GM03348 (cell line): Measurements from ENCODE around the gene AKT1.

Experiments
- DNase-seq: peaks from one replicate; pipeline ENCODE4 v3.0.0; 2012; ENCODE audit warnings: low spot score

AKT1 gene

DNA sequence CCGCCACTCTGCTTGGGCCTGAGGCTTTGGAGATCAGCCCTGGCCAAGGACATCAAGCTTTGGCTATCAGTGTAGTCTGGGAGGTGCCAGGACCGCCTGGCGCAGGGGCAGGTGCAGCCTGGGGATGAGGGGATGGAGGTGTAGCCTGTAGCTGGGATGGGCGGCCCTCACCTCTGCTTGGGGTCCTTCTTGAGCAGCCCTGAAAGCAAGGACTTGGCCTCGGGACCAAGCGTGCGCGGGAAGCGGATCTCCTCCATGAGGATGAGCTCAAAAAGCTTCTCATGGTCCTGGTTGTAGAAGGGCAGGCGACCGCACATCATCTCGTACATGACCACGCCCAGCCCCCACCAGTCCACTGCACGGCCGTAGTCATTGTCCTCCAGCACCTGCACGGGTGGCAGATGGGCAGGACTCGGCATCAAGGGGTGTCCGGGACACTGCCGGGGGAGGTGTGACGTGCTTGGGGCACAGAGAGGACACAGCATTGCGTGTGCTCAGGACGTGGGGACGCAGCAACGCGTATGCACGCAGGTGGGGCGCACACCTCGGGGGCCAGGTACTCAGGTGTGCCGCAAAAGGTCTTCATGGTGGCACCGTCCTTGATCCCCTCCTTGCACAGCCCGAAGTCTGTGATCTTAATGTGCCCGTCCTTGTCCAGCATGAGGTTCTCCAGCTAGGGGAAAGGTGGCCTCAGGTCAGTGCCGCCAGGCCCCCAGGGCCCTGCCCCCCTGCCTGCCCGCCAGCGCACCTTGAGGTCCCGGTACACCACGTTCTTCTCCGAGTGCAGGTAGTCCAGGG, 22.6 kb downstream of the AKT1 start:
- no peak for DNase-seq

DNA sequence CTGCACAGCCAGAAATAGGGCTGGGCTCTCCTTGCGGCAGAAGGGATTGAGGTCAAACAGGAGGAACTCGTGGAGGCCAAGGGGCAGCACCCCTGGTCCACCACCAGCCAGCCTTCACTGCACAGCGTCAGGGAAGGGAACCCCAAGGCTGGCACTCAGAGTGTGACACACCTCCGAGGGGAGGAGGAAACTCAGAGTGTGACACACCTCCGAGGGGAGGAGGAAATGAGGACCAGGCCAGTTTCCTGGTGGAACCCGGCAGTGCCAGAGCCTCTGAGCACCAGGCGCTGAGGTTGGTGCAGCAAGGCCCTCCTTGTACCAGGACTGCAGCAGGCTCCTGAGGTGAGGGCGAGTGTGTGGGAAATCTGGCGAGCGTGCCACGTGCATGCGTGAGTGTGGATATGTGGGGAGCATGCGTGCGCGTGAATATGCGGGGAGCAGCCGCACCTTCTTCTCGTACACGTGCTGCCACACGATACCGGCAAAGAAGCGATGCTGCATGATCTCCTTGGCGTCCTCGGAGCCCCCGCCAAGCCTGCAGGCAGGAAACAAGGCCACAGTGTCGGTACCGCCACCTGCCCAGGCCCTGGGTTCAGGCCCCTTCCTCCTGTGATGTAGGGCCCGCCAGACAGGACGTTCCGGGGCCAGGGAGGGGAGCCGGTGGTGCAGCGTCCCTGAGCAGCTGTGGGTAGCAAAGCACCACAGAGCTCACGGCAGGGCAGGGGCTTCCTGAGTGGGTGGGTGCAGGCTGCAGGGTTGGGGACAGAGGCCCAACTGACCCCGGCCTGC, 23.4 kb downstream of the AKT1 start:
- DNase-seq: no peak

DNA sequence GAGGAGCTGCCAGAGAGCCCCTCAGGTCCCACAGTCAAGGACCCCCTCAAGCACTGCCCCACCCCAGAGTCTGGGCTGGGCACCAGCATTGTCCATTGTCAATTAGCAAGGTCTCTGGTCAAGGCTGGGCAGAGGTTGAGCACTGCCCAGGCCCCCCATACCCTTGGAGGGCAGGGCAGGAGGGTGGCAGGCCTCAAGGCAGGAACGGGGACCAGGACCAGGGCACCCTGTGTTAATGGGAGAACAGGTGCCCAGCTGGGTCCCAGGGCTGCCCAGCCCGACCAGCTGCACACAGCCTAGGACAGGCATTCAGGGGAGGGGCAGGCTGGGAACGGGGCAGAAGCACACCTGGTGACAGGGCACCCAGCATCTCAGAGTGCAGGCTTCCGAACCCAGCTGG, 24.2 kb downstream of the AKT1 start:
- no peak for DNase-seq

GRCh38 chr14:104770851-104771272, 24.7 kb downstream of the AKT1 start:
- peak; percentile 36 for DNase-seq

GRCh38 chr14:104770072-104770579, 25.4 kb downstream of the AKT1 start:
- DNase-seq: no peak

DNA sequence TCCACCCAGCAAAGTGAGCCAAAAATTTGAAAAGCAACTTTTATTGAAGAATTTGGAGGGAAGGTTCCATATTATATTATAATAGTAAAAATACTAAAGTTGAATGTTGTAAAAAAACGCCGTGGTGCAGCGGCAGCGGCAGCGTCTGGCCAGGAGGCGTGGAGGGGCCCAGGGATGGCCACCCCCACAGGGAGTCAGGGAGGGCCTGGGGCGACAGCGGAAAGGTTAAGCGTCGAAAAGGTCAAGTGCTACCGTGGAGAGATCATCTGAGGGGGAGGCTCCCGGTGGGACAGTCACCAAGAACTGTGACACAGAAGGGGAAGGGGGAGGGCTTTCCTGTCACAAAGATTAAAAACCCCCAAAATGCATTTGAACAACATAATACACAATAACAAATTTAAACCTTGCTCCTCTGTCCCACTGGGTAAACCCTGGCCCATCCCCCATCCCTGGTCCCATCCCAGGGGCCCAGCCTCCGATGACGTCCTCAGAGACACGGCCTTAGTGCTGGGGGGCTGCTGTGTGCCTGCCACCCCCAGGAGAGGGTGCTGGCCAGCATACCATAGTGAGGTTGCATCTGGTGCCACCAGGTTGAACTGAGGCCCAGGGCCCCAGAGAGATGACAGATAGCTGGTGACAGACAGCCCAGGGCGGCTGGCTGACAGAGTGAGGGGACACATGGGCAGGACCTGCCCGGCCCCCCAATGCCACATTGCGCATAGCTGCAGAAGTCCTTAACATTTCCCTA, 26.1 kb downstream of the AKT1 start:
- DNase-seq: no peak

DNA sequence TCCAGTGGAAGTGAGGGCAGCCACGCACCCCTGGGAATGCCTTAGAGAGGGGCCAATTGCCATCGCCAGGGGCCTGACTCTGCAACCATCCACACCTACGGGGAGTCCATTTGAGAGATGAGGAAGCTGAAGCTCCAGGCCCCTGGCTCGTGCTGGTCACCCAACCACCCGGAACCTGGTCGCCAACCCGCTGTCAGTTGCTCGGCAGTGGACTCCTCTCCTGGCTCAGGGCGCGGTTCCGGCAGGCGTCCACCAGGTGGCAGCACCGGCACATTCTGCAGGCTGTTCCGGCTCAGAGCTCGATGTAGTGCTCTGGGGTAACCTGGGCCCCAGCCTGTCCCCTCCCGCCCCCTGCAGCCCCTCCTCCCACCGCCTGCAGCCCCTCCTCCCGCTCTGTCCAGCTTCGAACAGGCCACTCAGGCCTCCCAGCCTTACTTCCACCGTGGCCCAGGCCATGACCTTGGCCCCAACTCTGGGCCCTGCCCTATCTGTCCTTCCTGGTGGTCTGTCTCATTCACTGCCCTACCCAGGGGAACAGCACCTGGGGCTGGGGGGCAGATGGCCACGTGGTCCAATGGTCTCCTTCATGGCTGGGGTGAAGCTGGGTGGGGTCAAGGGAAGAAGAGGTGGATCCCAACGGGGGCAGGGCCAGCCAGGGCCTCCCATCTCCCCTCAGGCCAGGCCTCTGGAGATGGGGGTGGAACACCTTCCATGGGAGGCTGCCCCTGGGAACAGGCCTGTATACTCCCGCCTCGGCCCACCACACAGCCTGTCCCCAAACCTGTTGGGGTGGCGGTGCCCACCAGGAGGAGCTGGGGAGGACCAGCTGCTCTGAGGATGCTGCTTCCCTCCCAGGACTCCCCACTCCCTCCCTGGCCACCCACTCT, 26.9 kb downstream of the AKT1 start:
- DNase-seq: peak; percentile 92

GRCh38 chr14:104767634-104767918, 28.0 kb downstream of the AKT1 start:
- DNase-seq: no peak

DNA sequence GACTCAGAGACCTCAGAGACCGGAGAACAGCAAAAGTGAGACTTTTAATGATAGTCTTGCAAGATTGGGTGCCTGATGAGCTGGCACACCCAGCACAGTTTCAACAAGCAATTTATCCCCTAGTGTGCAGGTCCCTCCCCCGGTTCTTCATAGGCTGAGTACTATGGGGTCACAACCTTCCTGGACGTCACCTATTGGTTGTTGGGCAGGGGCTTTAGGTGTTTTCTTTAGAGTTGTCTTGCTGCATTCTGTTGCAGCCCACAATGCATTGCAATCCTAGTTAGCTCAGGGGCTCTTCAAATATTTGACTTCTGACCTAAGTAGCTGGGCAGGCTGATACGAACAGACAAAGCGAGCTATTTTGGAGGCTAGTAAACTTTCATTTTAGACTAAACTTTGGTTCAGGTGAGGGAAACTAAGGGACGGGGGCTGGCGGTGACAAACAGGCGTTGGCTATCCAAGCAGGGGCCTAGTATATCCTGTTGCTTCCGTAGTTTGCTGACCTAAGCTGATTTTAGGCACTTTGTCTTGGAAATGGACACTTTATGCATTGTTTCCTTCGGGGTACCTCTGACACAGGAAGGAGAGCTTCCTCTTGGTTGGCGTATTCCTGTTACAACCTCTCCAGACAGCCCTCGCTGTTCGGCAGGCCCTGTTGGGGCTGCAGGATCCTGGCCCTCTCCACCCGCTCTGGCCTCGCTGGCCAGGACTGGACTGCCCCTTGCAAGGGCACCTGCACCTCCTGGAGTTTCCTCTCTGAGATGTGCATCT, 28.5 kb downstream of the AKT1 start:
- no peak for DNase-seq

GRCh38 chr14:104766256-104766862, 29.2 kb downstream of the AKT1 start:
- no peak for DNase-seq

DNA sequence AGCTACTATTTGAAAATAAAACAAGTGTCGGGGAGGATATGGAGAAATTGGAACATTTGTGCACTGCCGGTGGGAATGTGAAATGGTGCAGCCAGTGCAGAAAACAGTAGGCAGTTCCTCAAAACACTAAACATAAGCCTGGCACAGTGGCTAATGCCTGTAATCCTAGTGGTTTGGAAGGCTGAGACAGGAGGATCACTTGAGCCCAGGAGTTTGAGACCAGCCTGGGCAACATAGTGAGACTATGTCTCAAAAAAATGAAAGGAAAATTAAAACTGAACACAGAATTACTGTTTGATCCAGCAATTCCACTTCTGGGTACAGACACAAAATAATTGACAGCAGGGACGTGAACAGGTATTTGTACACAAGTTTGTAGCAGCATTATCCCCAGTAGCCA, 30.0 kb downstream of the AKT1 start:
- DNase-seq: no peak

DNA sequence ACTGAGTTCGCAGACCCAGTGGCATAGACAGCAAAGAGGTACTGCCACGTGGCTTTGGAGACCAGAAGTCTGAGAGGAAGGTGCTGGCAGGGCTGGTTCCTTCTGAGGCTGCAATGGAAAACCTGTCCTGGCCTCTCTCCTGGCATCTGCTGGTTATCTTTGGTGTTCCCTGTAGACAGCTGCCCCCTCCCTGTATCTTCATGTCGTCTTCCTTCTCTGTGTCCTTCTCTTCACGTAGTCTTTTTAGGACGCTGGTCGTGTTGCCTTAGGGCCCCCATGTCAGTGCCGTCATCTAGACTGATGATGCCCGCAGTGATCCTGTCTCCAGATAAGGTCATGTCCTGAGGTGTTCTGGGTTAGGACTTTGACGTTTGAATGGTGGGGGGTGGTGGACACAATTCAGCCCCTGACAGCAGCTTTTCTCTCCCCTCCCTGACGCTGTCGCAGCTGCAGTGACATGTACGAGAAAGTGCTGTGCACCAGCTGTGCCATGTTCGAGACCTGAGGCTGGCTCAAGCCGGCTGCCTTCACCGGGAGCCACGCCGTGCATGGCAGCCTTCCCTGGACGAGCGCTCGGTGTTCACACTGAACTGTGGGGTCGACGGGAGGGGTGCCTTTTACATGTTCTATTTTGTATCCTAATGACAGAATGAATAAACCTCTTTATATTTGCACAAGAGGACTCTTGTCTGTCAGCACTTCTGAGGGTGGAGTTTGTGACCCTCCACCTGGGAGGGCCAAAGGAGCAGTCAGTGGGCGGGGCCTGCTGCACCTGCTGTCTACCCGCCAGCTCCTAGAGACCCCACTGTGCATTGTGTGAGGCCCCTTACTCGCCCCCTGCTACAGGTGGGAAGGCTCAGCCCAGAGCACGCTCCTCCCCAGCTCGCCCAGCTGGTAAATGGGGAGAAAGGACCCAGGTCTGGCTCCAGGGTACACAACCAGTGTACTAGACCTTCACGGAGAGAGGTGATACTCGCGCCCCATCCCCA, 36.3 kb downstream of the AKT1 start:
- DNase-seq: no peak

DNA sequence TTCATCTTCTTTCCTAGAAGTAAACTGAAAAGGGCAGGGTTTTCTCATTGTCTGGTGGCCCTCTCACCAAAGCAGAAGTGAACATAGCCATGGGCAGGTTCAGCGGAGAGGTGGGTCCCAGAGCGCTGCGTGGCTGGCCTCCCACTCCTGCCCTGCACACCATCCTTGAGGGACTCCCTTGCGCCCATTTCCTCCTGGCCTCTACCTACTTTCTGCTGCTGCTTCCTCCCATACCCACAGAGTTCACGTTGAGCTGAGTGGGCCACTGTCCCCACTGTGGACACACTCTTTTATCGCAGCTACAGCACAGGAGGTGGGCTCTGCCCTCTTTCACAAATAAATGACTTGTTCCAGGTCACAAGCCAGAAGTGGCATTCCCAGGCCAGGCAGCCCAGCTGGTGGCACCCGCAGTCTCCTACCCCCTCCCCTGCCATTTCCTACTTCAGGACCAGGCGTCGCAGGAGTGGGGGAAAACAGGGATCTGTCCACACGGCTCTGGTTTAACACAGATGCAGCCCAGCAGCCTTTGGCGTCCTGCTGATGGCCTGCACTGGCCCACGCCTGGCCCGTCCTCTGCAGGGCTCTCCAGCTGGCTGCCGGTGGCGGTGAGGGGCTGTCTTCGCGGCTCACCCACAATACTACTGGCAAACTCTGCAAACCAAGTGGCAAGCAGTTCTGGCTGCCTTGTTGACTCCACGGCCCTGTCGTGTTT, 37.7 kb downstream of the AKT1 start:
- DNase-seq: no peak

DNA sequence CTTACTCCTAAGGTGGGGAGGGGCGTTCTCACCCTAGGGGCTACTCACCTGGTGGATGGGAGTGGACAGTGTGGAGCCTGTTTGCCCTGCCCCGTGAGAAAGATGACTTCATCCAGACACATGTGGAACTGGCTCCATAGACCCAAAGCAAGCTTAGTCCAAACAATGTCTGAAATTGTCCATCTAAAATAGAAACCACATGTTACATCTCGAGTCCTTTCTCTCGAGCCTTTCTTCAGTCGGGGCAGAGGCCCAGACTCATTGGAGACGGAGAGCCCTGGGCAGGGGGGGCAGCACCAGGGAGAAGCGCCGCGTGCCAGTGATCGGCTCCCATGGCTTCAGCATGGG, 38.3 kb downstream of the AKT1 start:
- DNase-seq: no peak

DNA sequence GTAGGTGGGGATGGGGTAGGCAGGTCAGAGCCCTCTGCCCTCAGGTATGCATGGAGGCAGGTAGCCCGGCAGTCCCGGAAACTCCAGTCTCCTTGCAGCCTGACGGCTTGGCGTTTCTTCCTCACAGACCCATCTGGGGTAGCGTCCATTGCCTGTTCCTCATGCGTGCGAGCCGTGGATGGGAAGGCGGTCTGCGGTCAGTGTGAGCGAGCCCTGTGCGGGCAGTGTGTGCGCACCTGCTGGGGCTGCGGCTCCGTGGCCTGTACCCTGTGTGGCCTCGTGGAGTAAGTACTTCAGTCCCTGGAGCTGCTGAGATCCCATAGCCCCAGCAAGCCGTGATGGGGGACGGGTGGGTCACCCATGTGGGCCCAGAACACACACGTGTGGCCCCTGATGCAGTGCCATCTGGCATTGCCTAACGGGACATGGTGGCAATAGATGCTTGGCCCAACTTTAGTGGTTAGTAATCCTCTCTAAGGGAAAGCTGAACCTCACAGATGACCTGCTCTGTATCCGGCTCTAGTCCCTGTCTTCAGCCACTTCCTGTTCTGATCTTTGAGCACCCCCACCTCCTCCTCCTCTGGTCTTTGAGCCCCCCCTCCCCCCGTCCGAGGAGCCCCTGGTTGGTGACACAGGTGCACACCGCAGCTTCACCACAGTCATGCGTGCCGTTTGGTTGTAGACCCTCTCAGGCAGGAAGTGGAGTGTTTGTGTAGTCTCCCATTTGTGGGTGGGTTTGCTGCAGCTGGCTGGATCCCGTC, 38.9 kb downstream of the AKT1 start:
- no peak for DNase-seq

DNA sequence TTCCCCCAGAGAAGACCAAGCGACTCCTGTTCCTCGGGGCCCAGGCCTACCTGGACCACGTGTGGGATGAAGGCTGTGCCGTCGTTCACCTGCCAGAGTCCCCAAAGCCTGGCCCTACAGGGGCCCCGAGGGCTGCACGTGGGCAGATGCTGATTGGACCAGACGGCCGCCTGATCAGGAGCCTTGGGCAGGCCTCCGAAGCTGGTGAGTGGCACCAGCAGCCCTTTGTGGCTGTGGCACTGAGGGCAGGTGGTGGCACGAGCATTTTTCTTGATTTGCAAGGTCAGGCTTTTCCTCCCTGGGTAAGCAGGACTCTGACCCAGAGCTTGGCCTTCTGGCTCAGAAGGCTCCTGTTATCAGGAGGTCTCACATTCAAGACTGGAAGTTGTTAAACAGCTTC, 39.9 kb downstream of the AKT1 start:
- no peak for DNase-seq

- DNase-seq: no peak
Observed at GRCh38 chr14:104754213-104754851, 41.2 kb downstream of the AKT1 start.
